ENCODE data around the gene CLCA1. TPM values are rescaled to one million over a fixed set of nuclear protein-coding genes. Genes with fewer than 3 reads are reported as not detected.

The CLCA1 gene
- total RNA-seq, 1 donor from 2014 or later, result not detected

- FAIRE-seq (no peak), DNase-seq (ENCODE audit: low spot score in 2 of 2) (no peak)
These were observed 73.9 kb downstream of the CLCA1 start for GRCh38 chr1:86542631-86543030.

- FAIRE-seq, result peak; percentile 98
- DNase-seq (ENCODE audit: low spot score in 2 of 2), result peak in 1 of 2 donors; percentile 46
These were observed 78.1 kb downstream of the CLCA1 start, which contains the start of gene CLCA4 for GRCh38 chr1:86546787-86547221. Gene CLCA4, plus strand, starts transcription at chr1:86547078. Its CDS starts 42 bp downstream, at chr1:86547120.

- no peak for FAIRE-seq
- DNase-seq (ENCODE audit: low spot score in 2 of 2), result no peak
These were observed 80.1 kb downstream of the CLCA1 start for GRCh38 chr1:86548839-86549238.

Other genes starting within 250 kb of the CLCA1 start
- 67.7 TPM for gene ODF2L, start 72.6 kb upstream of the CLCA1 start, total RNA-seq
- not detected for gene CLCA2, start 44.8 kb upstream of the CLCA1 start, total RNA-seq
- gene CLCA4, start 78.2 kb downstream of the CLCA1 start, total RNA-seq, result not detected
- 120 TPM for gene SH3GLB1, start 235.6 kb downstream of the CLCA1 start, total RNA-seq

Measured in frontal cortex (tissue), 4 donors.